GM12892 (cell line): Measurements from ENCODE around the gene CCDC188.

Experiments
- POLR2A ChIP-seq: IDR thresholded peaks from 2 replicates; pipeline ENCODE4 v1.6.1; 2011; ENCODE audit warnings: low read depth, low read length, control low read depth
- POLR2AphosphoS5 ChIP-seq: IDR thresholded peaks from 2 replicates; pipeline ENCODE4 v1.6.1; 2011; ENCODE audit warnings: low read depth, low read length, control low read depth
- TAF1 ChIP-seq: IDR thresholded peaks from 2 replicates; pipeline ENCODE4 v1.6.1; 2011; ENCODE audit warnings: low read depth, mild to moderate bottlenecking, control low read depth, low read length, borderline replicate concordance

- TF ChIP-seq POLR2AphosphoS5, result no peak
- no peak; the same call in 1 of the 2 replicates for TF ChIP-seq POLR2A
- no peak for TF ChIP-seq TAF1
Observed at GRCh38 chr22:20113551-20114310, 37.1 kb downstream of the CCDC188 start.
